ENCODE results near the gene MAGI3.

Gene MAGI3

DNA sequence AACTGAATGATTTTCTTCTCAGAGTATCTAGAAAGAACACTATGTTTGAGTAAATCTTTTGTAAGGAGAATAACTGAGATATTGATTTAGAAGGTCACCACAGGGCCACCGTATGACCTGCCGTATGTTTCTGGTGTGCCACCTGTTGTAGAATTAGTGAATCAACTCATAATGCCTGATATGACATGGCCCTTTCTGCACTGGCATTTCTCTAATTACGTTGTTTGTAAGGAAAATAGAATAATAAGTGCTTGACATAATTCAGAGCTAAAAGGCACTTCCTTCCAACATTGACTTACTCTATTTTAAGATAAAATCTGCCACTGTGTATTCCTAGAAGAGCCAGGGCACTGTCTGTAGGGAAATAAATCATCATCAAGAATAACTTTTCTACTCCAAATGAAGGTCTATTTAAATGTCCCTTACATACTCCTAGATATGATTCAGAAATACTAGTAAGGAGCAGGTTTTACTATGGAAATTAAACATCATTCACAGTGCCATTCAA lies 267.3 kb downstream of the MAGI3 start:
- no peak for DNase-seq (ENCODE audit: low read depth)

DNA sequence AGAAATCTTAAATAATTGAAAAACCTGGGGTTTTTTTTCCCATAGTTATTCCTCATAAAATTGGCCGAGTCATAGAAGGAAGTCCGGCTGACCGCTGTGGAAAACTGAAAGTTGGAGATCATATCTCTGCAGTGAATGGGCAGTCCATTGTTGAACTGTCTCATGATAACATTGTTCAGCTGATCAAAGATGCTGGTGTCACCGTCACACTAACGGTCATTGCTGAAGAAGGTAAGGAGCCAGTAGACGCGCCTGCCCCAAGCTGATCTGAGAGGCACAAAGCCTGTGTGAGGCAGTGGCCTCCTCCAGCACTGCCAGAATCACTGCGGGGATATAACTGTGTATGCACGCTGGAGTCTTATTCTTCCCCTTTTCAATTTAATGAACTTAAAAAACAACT lies 268.7 kb downstream of the MAGI3 start:
- DNase-seq (ENCODE audit: low read depth), result no peak

DNA sequence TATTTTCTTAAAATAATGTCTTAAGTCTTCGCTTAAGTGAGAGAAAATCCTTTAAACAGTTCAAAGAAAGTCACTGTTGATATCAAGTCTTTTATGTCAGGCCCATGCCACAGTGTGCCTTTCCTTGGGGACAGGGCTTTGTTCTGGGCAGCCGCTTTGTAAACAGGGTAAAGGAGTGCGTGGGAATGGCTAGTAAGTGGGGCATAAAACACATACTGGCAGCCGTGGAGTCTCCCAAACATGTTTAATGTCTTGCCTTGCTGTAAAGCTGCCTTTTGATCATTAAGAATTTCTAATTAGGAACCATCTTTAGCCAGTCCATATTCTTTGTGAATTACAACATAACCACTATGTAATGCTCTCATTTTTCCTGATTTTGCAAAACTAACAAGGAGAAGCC lies 269.2 kb downstream of the MAGI3 start:
- DNase-seq (ENCODE audit: low read depth), result no peak

DNA sequence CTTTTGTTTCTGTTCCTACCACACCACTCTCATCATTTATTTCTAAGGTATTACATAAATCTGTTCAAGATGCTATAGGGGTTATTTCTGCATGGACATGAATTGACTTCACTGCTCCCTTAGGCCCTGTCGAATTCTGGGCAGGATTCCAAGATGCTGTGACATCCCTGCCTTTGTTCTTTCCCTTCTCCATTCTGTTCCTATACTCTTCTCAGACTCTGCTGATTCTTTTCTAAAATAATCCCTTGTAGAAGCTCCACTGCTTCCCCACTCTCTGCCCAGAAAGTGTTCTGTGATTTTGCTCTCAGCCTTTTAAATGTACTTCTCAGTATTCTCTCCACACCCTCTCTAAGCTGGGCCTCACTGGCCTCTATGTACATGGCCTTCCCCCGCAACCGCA lies 269.8 kb downstream of the MAGI3 start:
- no peak for DNase-seq (ENCODE audit: low read depth)

DNA sequence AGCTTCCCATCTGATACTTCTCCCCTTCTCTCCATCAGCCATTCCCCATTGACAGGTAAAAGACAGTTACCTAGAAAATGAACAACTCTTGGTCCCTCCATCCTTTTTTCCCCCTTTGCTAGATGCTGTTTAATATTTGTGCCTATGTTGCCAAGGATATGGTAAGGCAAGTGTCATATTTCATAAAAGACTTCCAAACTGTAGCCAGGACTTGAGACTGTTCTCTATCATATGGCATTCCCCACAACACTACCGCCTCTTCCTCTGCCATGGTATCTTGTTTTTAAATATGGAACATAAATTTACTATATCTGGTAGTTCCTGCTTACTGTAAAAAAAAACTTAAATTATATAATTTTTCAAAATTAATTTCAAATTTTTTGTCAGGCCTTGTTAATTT lies 271.8 kb downstream of the MAGI3 start:
- no peak for DNase-seq (ENCODE audit: low read depth)

DNA sequence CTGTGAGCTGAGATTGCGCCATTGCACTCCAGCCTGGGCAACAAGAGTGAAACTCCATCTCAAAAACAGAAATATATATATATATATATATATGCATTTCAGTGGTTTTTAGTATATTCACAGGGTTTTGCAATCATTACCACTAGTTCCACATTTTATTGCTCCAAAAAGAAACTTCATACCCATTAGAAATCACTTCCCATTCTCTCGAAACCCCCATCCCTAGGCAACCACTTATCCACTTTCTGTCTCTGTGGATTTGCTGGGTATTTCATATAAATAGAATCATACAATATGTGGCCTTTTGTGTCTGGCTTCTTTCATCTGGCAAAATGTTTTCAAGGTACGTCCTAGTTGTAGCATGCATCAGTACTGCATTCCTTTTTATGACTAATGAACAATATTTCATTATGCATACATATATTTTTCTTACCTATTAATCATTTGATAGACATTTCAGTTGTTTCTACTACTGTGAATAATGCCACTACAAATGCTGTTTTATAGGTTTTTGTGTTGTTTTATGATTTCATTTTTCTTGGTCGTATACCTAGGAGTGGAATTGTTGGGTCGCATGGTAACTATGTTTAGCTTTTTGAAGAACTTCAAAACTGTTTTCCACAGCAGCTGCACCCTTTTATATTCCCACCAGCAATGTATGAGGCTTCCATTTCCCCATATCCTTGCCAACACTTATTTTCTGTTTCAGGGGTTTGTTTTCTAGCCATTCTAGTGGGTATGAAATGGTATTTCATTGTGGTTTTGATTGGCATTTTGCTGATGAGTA lies 273.0 kb downstream of the MAGI3 start:
- DNase-seq (ENCODE audit: low read depth), result no peak

DNA sequence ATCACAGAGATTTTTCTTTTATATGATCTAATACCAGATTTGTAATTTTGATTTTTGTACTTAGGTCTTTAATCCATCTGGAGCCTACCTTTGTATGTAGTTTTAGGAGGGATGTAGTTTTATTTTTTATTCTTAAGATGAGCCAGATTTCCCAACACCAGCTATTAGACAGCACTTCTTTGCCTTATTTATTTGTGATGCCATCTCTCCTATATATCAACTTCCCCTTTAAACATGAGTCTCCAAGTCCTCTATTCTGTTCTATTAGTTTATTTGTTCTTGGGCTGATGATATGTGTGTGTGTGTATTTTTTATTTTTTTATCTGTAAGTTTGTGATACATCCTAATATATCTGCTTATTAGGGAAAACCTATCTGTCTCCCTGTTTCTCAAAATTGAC lies 274.8 kb downstream of the MAGI3 start:
- no peak for DNase-seq (ENCODE audit: low read depth)

DNA sequence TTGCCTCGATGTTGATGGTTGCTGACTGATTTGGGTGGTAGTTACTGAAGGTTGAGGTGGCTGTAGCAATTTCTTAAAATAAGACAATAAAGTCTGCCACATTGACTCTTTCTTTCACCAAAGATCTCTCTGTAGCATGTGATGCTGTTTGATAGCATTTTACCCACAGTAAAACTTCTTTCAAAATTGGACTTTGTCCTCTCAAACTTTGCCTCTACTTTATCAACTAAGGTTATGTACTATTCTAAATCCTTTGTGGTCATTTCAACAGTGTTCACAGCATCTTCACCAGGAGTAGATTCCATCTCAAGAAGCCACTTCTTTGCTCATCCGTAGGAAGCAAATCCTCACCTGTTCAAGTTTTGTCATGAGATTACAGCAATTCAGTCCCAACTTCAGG lies 275.8 kb downstream of the MAGI3 start:
- no peak for DNase-seq (ENCODE audit: low read depth)

DNA sequence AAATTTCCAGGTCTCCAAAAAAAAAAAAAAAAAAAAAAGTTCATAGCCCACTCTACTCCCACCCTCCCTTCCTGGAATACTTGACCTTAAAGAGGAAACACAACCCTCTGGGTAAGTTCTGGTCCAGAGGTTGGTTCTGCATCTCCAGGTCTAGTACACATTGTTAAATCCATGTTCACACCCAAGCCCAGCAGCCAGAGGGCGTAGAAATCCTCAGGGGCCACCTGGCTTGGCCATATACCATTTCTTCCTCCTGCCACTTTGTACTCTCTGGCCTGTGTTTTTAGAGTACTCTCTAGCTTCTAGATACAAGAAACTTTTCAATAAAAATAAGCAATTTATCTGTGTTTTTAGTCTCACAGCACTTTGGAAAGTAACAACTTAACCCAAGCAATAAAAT lies 279.7 kb downstream of the MAGI3 start:
- no peak for DNase-seq (ENCODE audit: low read depth)

DNA sequence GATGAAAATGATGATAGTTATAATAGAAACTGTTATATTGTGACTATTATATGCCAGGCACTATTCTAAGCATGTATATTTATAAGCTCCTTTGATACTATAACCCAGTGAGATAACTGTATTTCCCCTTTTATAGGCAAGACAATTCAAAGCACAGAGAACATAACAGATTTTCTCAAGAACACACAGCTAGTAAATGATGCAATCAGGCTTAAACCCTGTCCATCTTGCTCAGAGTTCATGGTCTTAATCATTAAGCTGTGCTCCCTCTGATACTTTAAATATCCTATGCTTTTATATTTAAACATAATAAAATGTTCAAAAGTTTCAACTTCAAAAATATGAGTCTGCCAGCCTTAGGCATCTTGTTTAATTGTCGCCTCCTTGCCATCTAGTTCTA lies 280.3 kb downstream of the MAGI3 start:
- no peak for DNase-seq (ENCODE audit: low read depth)

DNA sequence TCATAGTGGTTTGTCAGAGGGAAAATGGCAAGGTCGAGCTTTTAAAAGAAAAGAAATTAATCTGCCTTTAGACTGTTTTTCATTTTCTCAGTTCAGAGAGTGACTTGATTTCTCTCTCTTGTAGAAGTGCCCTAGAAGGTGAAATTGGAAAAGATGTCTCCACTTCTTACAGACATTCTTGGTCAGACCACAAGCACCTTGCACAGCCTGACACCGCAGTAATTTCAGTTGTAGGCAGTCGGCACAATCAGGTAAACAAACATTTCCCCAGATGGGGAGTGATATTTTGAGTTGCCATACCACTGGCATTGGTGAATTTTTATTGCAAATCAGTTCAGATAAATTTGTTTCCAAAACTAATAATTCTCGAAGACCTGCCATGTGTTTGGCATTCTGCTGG lies 282.2 kb downstream of the MAGI3 start:
- no peak for DNase-seq (ENCODE audit: low read depth)

DNA sequence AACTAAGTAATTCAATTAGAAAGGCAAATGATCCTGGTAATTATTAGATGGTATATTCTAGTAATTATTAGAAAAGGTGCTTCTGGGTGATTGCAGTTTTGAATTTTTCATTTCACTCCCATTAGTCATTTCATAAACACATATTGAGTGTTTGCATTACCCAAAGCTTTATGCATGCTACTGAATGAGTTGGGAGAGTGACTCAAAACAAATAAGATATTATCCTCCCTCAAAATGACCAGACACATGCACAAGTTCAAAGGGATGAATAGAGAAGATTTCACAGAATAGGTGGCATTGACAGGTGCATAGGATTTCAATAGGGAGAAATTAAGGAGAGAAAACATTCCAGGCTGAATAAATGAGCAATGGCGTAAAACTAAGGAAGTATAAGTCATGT lies 284.3 kb downstream of the MAGI3 start:
- no peak for DNase-seq (ENCODE audit: low read depth)

DNA sequence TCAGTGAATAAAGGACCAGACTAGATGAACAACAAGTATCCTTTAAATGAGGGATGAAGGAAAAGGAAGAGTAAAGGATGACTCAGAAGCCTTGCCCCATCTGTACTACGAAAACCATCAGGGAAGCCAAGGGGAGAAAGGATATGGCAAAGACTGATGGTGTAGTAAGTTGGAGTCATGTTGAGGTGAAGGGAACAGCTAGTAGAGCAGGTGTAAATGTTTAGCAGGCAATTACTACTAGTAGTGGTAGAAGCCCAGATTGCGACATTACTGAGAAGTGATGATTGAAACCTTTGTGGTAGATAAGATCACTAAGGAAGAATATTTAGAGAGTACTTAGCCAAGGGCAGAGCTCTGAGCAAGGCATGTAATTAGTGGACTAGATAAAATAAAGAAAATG lies 285.0 kb downstream of the MAGI3 start:
- no peak for DNase-seq (ENCODE audit: low read depth)

DNA sequence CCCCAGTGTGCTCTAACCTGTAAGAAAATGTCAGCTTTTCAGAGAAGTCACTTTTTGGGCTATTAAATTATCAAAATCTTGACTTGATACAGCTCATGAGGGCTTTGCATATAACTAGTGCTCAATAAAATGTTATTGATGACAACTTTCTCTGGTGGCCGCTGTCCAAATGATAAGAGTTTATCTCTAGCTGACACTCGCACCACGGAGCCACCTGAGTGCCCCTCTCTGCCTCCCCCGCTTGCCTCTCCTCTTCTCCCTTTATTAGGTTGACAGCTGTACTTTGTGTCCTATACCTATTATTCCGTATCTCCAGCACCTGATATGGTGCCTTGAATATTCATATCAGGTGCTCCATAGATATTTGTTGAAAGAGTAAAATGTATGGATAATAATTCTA lies 286.2 kb downstream of the MAGI3 start:
- no peak for DNase-seq (ENCODE audit: low read depth)

DNA sequence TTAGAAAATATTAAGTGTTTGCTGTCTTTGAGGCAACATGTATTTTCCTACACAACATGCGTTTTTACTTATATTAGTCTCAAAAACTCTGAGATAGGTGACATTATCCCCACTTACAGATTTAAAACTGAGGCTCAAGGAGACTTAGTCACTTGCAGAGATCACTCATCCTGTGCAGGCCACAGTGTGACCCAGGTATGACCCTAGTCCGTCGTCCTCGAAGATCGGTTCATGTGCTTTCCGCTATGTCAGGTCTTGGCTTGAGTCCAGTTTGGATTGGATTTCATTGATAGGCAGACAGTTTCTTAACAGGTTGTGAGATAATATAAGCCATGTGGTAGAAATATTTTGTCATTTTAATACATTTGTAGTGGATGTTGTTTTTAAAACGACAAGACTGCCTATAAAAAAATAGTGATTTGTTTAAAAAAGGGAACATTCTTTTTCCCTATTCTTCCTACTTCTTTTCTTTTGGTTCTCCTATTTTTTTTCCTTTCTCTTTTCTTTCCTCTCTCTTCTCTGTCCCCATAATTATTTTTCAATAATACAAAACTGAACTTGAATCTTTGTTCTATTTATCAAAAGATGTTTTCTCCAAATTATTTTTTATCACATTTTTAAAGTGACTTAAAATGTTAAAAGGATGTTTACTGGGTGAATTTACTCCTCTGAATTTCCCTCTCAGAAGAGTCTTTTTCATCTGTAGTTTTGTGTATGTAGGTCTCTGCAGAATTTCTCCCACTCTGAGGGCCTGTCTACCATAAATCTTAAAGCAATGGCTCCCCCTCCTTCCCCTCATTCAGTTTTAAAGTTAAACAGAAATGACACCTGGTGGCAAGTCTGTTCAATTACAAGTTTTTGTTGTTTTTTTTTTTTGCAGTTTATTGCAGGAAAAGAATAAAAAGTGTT lies 287.2 kb downstream of the MAGI3 start:
- no peak for DNase-seq (ENCODE audit: low read depth)

DNA sequence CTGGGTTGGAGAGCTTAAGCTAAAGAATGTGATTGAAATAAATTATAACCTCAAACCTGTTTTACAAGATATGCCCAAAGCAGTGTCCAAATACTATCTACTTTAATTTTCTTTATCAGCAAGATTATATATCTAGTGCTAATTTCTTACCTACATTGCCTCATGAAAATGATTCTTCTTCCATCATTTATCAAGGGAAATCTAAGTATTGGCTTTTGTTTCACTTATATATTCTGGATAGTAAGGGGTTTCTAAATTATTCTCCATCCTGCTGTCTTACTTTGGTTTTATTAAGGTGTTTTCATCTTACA lies 287.8 kb downstream of the MAGI3 start:
- DNase-seq (ENCODE audit: low read depth), result no peak

DNA sequence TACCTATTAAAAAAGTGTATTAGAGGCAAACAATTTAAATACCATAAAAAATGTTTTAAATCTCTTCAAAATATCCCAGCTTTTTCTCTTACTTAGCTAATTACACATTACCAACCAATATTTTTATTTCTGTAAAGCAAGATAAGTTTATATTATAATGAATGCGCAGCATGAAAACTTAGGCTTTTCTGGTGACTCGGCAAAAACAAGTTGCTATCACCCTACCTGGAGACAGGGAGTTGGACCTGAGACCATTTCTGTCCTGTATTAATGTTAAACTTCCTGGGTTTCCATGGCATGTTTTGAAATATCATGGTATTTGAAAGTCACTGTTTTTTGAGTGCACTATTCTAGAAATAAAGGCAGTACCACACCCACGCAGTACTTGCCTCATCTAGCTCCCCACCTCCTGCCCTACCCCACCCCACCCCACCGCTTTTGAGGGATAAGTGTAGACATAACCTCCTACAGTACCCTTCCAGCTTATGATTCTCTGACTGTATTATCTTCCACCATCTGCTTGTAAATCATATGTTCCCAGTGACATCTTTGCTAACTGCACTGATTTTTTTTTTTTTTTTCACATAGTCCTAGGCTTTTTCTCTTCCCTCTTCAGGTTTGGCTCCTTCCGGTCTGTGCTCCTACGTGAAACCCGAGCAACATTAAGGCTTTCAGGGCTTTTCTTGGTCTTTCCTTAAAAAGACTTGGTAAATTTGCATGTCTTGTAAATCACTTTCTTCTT lies 291.5 kb downstream of the MAGI3 start:
- DNase-seq (ENCODE audit: low read depth), result no peak

DNA sequence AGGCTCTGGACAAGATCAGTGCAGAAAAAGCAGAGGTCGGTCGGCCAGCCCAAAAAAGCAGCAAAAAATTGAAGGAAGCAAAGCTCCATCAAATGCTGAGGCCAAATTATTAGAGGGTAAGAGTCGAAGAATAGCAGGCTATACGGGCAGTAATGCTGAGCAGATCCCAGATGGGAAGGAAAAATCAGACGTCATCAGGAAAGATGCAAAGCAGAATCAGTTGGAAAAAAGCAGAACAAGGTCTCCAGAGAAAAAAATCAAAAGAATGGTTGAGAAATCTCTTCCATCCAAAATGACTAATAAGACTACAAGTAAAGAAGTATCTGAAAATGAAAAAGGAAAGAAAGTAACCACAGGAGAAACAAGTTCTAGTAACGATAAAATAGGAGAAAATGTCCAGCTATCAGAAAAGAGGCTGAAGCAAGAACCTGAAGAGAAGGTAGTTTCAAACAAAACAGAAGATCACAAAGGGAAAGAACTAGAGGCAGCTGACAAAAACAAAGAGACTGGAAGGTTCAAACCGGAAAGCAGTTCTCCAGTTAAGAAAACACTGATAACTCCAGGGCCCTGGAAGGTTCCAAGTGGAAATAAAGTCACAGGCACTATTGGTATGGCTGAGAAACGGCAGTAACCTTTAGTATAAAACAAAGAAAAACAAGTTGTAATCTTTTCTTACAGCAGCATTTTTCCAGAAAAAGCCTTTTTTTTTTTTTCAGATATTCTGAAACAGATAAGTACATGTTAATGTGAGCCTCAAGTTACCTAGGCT lies 293.3 kb downstream of the MAGI3 start:
- no peak for DNase-seq (ENCODE audit: low read depth)

DNA sequence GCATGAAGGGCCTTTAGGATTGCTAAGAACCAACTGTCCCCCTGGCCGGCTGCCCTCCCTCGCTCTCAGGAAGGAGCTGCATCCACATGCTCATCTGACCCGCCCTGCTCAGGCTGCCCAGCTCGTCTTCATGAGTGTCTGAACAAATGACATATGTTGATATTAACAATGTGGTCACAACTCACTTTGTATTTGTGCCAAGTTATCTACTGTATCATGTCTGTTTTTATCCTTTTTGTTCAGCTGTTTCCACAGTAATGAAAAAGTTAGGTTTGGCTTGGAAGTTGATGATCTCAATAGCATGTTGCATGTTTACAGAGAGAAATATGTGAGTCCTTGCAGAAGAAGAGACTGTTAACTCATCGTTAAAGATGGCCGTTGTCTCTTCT lies 293.8 kb downstream of the MAGI3 start:
- DNase-seq (ENCODE audit: low read depth), result no peak

DNA sequence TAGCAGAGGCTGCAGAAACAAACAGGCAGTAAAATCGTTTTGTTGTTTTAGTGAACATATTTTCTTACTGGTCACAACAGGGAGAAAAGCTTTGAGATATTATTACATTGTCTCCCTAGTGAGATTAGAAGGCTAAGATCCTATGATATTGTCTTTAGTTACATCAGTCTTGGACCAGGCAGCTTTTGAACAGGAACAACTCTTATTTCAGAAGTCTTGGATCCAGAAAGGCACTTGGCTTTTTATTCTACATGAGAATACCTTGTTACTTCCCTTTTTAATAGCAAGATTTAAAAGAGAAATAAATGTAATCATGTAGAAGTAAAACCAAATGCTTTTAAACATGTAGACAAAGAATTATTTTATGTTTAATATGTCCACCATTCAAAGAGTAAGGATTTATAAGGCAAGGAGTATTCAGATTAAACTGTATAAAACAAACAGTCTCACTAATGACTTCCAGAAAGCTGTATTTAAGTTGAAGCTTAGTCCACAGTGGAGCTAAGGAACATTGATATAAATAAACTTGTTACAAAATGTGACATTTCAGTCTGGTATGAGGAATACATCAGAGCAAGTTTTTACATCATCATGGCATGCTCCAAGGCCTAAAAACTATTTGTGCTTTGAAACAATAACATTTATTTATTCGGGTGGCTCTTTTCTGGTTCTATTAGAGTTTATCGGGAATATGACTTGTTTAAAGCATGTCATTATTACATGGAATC lies 296.7 kb downstream of the MAGI3 start:
- DNase-seq (ENCODE audit: low read depth), result no peak

DNA sequence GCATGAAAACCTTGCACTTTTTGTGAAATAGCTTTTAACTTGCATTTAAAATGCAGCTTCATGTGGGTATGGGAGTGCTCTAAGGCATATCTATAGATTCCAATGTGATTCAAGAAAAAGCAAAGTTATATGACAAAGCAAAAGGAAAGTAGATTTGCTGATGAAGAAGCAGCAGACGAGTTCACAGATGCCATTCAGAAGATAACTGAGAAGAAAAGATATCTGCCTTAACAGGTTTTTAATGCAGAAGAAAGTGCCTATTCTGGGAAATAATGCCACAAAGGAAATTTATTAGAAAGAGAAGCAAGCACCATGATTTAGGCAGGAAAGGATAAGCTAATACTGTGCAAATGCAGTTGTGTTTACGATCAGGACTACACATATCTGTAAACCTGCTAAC lies 300.9 kb downstream of the MAGI3 start:
- DNase-seq (ENCODE audit: low read depth), result no peak
